IMR-90 (cell line): ENCODE results near the gene GLO1. TPM values are rescaled to one million over a fixed set of nuclear protein-coding genes. Genes with fewer than 3 reads are reported as not detected.

Source experiments
- ATAC-seq: fragments of 200-7000 bp; cut with Tn5 transposase; 2 replicates; pipeline ENCODE4 v1.9.1; 2020; ENCODE audit warnings: low read depth, mild to moderate bottlenecking, moderate library complexity
- Bru-seq: library from RNA; stranded (reverse); fragments of 400-500 nt; gene quantifications from one replicate; lab custom pipeline; 2021; lab: Mats Ljungman, UMichigan
- BruChase-seq, 2 experiments: library from RNA; stranded (reverse); fragments of 400-500 nt; gene quantifications; one replicate each; lab custom pipeline; 2021; lab: Mats Ljungman, UMichigan
- BruUV-seq: library from RNA; stranded (reverse); fragments of 400-500 nt; replicated peaks from 2 replicates; lab custom pipeline; 2021; lab: Mats Ljungman, UMichigan
- CTCF ChIA-PET: fragments of 300-600 bp; formaldehyde crosslinking; extraction: SDS; loops from one replicate; lab custom pipeline; 2021; ENCODE audit warnings: antibody characterized with exemption; lab: Yijun Ruan, JAX
- POLR2A ChIA-PET: fragments of 300-600 bp; sonication (Branson Sonifier 250); formaldehyde crosslinking; loops from one replicate; lab custom pipeline; 2022; ENCODE audit warnings: antibody characterized with exemption; ENCODE audit not compliant: unreplicated experiment; lab: Charles Lee
- DNase-seq: peaks from one replicate; pipeline ENCODE4 v3.0.0; 2013
- H2AFZ ChIP-seq: replicated peaks from 2 replicates; pipeline ENCODE3; 2013; ENCODE audit warnings: low read length, mild to moderate bottlenecking; ENCODE audit not compliant: poor library complexity
- H2AK5ac ChIP-seq: 2 replicates; pipeline ENCODE4 v1.6.1; 2013; ENCODE audit warnings: low read depth, low read length, inconsistent platforms
- H2AK9ac ChIP-seq: replicated peaks from 2 replicates; pipeline ENCODE3; 2013; ENCODE audit warnings: mild to moderate bottlenecking, low read depth, low read length, moderate library complexity; ENCODE audit not compliant: poor library complexity
- H2BK120ac ChIP-seq: 2 replicates; pipeline ENCODE4 v1.6.1; 2013; ENCODE audit warnings: low read depth, low read length, inconsistent platforms
- H2BK15ac ChIP-seq: 3 replicates; pipeline ENCODE4 v1.6.1; 2013; ENCODE audit warnings: low read depth, low read length, inconsistent platforms
- H2BK20ac ChIP-seq: 2 replicates; pipeline ENCODE4 v1.6.1; 2013; ENCODE audit warnings: low read depth, mild to moderate bottlenecking, inconsistent platforms, low read length, moderate library complexity
- H2BK5ac ChIP-seq: 2 replicates; pipeline ENCODE4 v1.6.1; 2013; ENCODE audit warnings: mild to moderate bottlenecking, low read depth, low read length, inconsistent platforms; ENCODE audit not compliant: poor library complexity, severe bottlenecking
- H3K14ac ChIP-seq: replicated peaks from 2 replicates; pipeline ENCODE4 v1.6.1; 2013; ENCODE audit warnings: low read depth, low read length, inconsistent platforms
- H3K18ac ChIP-seq: 2 replicates; pipeline ENCODE4 v1.6.1; 2013; ENCODE audit warnings: low read depth, low read length, control low read depth
- H3K23ac ChIP-seq: 2 replicates; pipeline ENCODE4 v1.6.1; 2013; ENCODE audit warnings: low read depth, low read length, inconsistent platforms
- H3K27ac ChIP-seq: 2 replicates; pipeline ENCODE4 v1.5.1; 2013; ENCODE audit warnings: mild to moderate bottlenecking, control low read depth, low read length; ENCODE audit not compliant: insufficient read depth
- H3K27me3 ChIP-seq: 2 replicates; pipeline ENCODE4 v1.6.1; 2013; ENCODE audit warnings: low read length; ENCODE audit not compliant: control insufficient read depth, insufficient read depth
- H3K36me3 ChIP-seq: 2 replicates; pipeline ENCODE4 v1.6.1; 2013; ENCODE audit warnings: low read length, mixed read lengths; ENCODE audit not compliant: control insufficient read depth, insufficient read depth
- H3K4ac ChIP-seq: 2 replicates; pipeline ENCODE4 v1.6.1; 2013; ENCODE audit warnings: low read depth, low read length, inconsistent platforms
- H3K4me1 ChIP-seq: 2 replicates; pipeline ENCODE4 v1.6.1; 2013; ENCODE audit warnings: low read length, mixed read lengths; ENCODE audit not compliant: control insufficient read depth, insufficient read depth
- H3K4me2 ChIP-seq: 2 replicates; pipeline ENCODE4 v1.6.1; 2013; ENCODE audit warnings: low read depth, mild to moderate bottlenecking, control low read depth, low read length, moderate library complexity
- H3K4me3 ChIP-seq: 2 replicates; pipeline ENCODE4 v1.5.1; 2013; ENCODE audit warnings: low read depth, mild to moderate bottlenecking, control low read depth, low read length, moderate library complexity; ENCODE audit not compliant: insufficient read depth
- H3K56ac ChIP-seq: 2 replicates; pipeline ENCODE4 v1.6.1; 2013; ENCODE audit warnings: low read length, inconsistent platforms; ENCODE audit not compliant: insufficient read depth; ENCODE audit errors: extremely low read depth
- H3K79me1 ChIP-seq, 2 experiments: 2 replicates each; pipeline ENCODE4 v1.6.1; 2013; ENCODE audit warnings: low read length in 2 of 2, inconsistent platforms in 1 of 2, low read depth in 1 of 2
- H3K9ac ChIP-seq: 2 replicates; pipeline ENCODE4 v1.6.1; 2013; ENCODE audit warnings: low read depth, low read length, control low read depth
- H3K9me1 ChIP-seq: 2 replicates; pipeline ENCODE4 v1.6.1; 2013; ENCODE audit warnings: low read length, inconsistent platforms; ENCODE audit not compliant: insufficient read depth
- H3K9me3 ChIP-seq: 2 replicates; pipeline ENCODE4 v1.6.1; 2013; ENCODE audit warnings: low read length; ENCODE audit not compliant: control insufficient read depth, insufficient read depth
- H4K20me1 ChIP-seq: 2 replicates; pipeline ENCODE4 v1.6.1; 2013; ENCODE audit warnings: low read length, inconsistent platforms; ENCODE audit not compliant: insufficient read depth
- H4K5ac ChIP-seq: 2 replicates; pipeline ENCODE4 v1.6.1; 2013; ENCODE audit warnings: mild to moderate bottlenecking, low read depth, low read length, control low read depth
- H4K8ac ChIP-seq, 2 experiments: 2 replicates each; pipeline ENCODE4 v1.6.1; 2013; ENCODE audit warnings: low read depth in 2 of 2, low read length in 2 of 2, control low read depth in 1 of 2, inconsistent platforms in 1 of 2
- H4K91ac ChIP-seq: 2 replicates; pipeline ENCODE4 v1.6.1; 2013; ENCODE audit warnings: low read depth, low read length, inconsistent platforms; ENCODE audit not compliant: insufficient read depth
- BHLHE40 ChIP-seq: fragments of 150-350 bp; IDR thresholded peaks from 2 replicates; pipeline ENCODE4 v1.6.1; 2016; ENCODE audit warnings: mild to moderate bottlenecking, low read depth, low read length
- CEBPB ChIP-seq: IDR thresholded peaks from 2 replicates; pipeline ENCODE4 v1.6.1; 2012; ENCODE audit warnings: low read depth, low read length, improper control_type of control experiment
- CHD1 ChIP-seq: IDR thresholded peaks from 2 replicates; pipeline ENCODE4 v1.6.1; 2012; ENCODE audit warnings: low read depth, low read length, improper control_type of control experiment
- FOS ChIP-seq: fragments of 150-350 bp; IDR thresholded peaks from 2 replicates; pipeline ENCODE4 v1.6.1; 2016; ENCODE audit warnings: low read depth, low read length
- MAFK ChIP-seq: IDR thresholded peaks from 2 replicates; pipeline ENCODE4 v1.6.1; 2012; ENCODE audit warnings: low read depth, low read length, improper control_type of control experiment
- MAZ ChIP-seq: IDR thresholded peaks from 2 replicates; pipeline ENCODE4 v1.6.1; 2012; ENCODE audit warnings: low read depth, mild to moderate bottlenecking, low read length, improper control_type of control experiment, moderate library complexity, borderline replicate concordance
- MXI1 ChIP-seq: IDR thresholded peaks from 2 replicates; pipeline ENCODE4 v1.6.1; 2012; ENCODE audit warnings: low read depth, mild to moderate bottlenecking, low read length, moderate library complexity, borderline replicate concordance
- NFE2L2 ChIP-seq: fragments of 150-350 bp; IDR thresholded peaks from 2 replicates; pipeline ENCODE4 v1.6.1; 2016; ENCODE audit warnings: low read depth, mild to moderate bottlenecking, low read length
- POLR2A ChIP-seq: IDR thresholded peaks from 2 replicates; pipeline ENCODE4 v1.6.1; 2012; ENCODE audit warnings: mild to moderate bottlenecking, low read depth, low read length
- SMC3 ChIP-seq: fragments of 150-350 bp; IDR thresholded peaks from 2 replicates; pipeline ENCODE4 v1.6.1; 2016; ENCODE audit warnings: low read depth, mild to moderate bottlenecking, antibody characterized with exemption, low read length, moderate library complexity
- WGBS, 2 experiments: methylation state at CpG; one replicate each; pipeline versions ENCODE4 v1.1.5 to v1.1.7; 2013; ENCODE audit warnings: missing lambda C conversion rate in 2 of 2; ENCODE audit not compliant: insufficient read length in 1 of 2; ENCODE audit errors: extremely low coverage in 2 of 2; 5-methylcytosine and 5-hydroxymethylcytosine counted together
- dilution Hi-C: fragments of 300-500 bp; cut with HindIII; formaldehyde crosslinking; loops from one replicate; pipeline ENCODE4 v1.14.3; 2018; ENCODE audit warnings: low sequenced_read_pairs; ENCODE audit not compliant: unreplicated experiment
- in situ Hi-C: fragments of 300-500 bp; cut with MboI; formaldehyde crosslinking; loops from 3 replicates; pipeline ENCODE4 v1.14.3; 2019; ENCODE audit warnings: low sequenced_read_pairs, inconsistent platforms, mixed read lengths
- intact Hi-C: fragments of 100-400 bp; cut with micrococcal nuclease; formaldehyde crosslinking; loops from 2 replicates; pipeline ENCODE4 v1.10.0; 2022
- long read RNA-seq: library from polyadenylated mRNA; unstranded; transcript quantifications from one replicate; pipeline ENCODE4 v2.0.0, GENCODE V29; 2021; ENCODE audit not compliant: unreplicated experiment
- polyA plus RNA-seq, 3 experiments: library from polyadenylated mRNA; depleted of rRNA; stranded (reverse); fragments of >200 nt; gene quantifications; 2 replicates each; pipeline ENCODE4 v1.2.3, GENCODE V29; 2012; ENCODE audit warnings: low replicate concordance in 1 of 3
- total RNA-seq: library from RNA; depleted of rRNA; stranded (reverse); fragments of >200 nt; gene quantifications from 2 replicates; pipeline ENCODE4 v1.2.3, GENCODE V29; 2012; rRNA removed
- TF ChIP-seq, protein P1 (sequence below): conservative IDR thresholded peaks from 2 replicates; pipeline ENCODE4 v1.5.1; 2012; ENCODE audit warnings: mild to moderate bottlenecking, low read depth, low read length, improper control_type of control experiment
- TF ChIP-seq, protein P2 (sequence below): fragments of 150-350 bp; IDR thresholded peaks from 2 replicates; pipeline ENCODE4 v1.6.1; 2016; ENCODE audit warnings: low read depth, mild to moderate bottlenecking, low read length, moderate library complexity, borderline replicate concordance

The GLO1 gene
- 111 and 177 TPM in 2 replicates for total RNA-seq
- 53.3 and 65.1 TPM in 2 replicates for polyA plus RNA-seq (2012; rRNA removed)
- 15.8 and 31.6 TPM in 2 replicates for polyA plus RNA-seq (2012; cell fraction: cytosol; rRNA removed)
- 3.7 and 17.5 TPM in 2 replicates for polyA plus RNA-seq (2012; cell fraction: nucleus; rRNA removed; ENCODE audit: low replicate concordance)
- percentile 78 among the genes with signal in this experiment for Bru-seq, nascent RNA
- percentile 76 among the genes with signal in this experiment for BruChase-seq, experiment 1, labeled RNA remaining after a 6-hour chase
- BruChase-seq, experiment 2, labeled RNA remaining after a 2-hour chase, result percentile 67 among the genes with signal in this experiment
- long read RNA-seq, transcript GLO1-201 (6 exons, 2,012 nt), result major isoform, 64 of 69 reads
- long read RNA-seq, partial matches to known transcripts, result 3 of 69 reads
- long read RNA-seq, other reads (novel, unspliced or antisense), result 2 of 69 reads

DNA sequence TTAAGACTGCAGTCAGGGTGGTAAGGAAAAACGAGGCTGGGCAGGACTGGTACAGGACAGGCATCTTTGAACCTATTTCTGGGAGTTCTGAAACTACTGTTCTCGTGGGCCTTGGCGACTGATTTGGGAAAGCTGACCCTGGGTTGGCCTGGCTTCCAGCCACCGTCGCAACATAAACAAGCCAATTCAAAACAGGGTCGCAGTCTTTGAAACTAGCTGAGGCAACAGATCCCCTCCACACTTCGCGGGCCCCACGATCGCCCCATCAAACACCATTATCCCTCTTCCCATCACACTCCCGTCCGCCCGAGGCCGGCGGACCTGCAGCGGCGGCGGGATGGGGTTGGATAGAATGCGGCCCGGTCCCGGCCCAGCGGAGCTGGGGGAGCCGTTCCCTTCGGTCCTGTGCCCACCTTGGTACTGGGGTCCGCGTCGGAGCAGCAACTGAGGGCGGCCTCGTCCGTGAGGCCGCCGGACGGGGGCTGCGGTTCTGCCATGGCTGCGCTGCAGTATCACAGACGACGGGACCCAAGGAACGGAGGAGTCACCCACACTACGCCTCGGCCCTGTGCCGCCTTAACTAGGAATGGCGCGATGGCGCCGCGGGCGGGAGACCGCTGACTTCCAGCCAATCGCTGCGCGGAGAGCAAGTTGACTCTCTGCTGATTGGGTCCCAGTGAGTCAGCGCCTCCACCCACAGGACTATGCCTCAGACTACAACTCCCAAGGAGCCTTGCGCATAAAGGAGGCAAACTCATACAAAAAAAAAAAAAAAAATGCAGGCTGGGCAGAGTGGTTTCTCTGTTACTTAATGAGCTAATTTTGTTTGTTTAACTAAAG lies at the start of gene GLO1:
TSS of gene GLO1 (minus strand) at position 588 of the 840 bp plus-strand sequence. CDS start at position 497, 91 bp downstream.
- Histone ChIP-seq H3K4ac (peak within 1 kb of the TSS; percentile 48), H3K27ac (peak within 1 kb of the TSS; percentile 59), H3K4me3 (peak within 1 kb of the TSS; percentile 82), H4K8ac (peak within 1 kb of the TSS; percentile 52 to 66), H3K14ac (peak within 1 kb of the TSS; percentile 81), H3K27me3 (peaks cover 4% of the 10 kb centered on the region), H3K9me3 (peaks cover 5% of the 10 kb centered on the region; the same call in 1 of the 2 replicates), H4K20me1 (peaks cover 4% of the 10 kb centered on the region; the same call in 1 of the 2 replicates), H4K5ac (peak within 1 kb of the TSS; percentile 62), H3K9me1 (no peaks in the 10 kb centered on the region), H2AK5ac (peak within 1 kb of the TSS; percentile 3; the same call in 1 of the 2 replicates), H3K23ac (peak within 1 kb of the TSS; percentile 79), H2BK20ac (no peak within 1 kb of the TSS), H3K18ac (no peak within 1 kb of the TSS), H2BK15ac (no peak within 1 kb of the TSS), H2BK5ac (peak within 1 kb of the TSS; percentile 60), H3K4me2 (peak within 1 kb of the TSS; percentile 91), H2AK9ac (peak within 1 kb of the TSS; percentile 22), H2BK120ac (no peak within 1 kb of the TSS), H3K56ac (no peak within 1 kb of the TSS), H3K9ac (peak within 1 kb of the TSS; percentile 65), H4K91ac (peak within 1 kb of the TSS; percentile 1), H2AFZ (peak within 1 kb of the TSS; percentile 95), H3K4me1 (no peaks in the 10 kb centered on the region), H3K79me1 (peaks cover 12 to 21% of the 10 kb centered on the region in 2 experiments), H3K36me3 (0 out of 2 replicates have a peak, but pooled peaks cover 1% of the 10 kb centered on the region)
- no TSS peak for BruUV-seq
- in situ Hi-C loops (no loop called here), dilution Hi-C loops (no loop called here), intact Hi-C loops (no loop called here)
- WGBS, 2 experiments, result 1% methylated on average over 18 of the region's 53 CpGs; no CpG with 5 or more reads in 1 of the 2 experiments
- DNase-seq (peak; percentile 99), ATAC-seq (peak; percentile 100)
- POLR2A ChIA-PET, result interaction anchor here (0.6 kb wide), 3 partner anchors 331 to 1106 kb away, joined by 4 to 13 read pairs (median 5); no protein-coding TSS in a partner anchor
- CTCF ChIA-PET, result interaction anchor here (0.6 to 0.7 kb wide), 3 partner anchors 51 to 858 kb away, joined by 3 to 7 read pairs (median 3); no protein-coding TSS in a partner anchor
- no peak; the same call in 1 of the 2 replicates for TF ChIP-seq MAZ
- TF ChIP-seq MAFK, result peak; percentile 18; the same call in 1 of the 2 replicates
- TF ChIP-seq, protein P1, sequence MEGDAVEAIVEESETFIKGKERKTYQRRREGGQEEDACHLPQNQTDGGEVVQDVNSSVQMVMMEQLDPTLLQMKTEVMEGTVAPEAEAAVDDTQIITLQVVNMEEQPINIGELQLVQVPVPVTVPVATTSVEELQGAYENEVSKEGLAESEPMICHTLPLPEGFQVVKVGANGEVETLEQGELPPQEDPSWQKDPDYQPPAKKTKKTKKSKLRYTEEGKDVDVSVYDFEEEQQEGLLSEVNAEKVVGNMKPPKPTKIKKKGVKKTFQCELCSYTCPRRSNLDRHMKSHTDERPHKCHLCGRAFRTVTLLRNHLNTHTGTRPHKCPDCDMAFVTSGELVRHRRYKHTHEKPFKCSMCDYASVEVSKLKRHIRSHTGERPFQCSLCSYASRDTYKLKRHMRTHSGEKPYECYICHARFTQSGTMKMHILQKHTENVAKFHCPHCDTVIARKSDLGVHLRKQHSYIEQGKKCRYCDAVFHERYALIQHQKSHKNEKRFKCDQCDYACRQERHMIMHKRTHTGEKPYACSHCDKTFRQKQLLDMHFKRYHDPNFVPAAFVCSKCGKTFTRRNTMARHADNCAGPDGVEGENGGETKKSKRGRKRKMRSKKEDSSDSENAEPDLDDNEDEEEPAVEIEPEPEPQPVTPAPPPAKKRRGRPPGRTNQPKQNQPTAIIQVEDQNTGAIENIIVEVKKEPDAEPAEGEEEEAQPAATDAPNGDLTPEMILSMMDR, result no peak
- peak; percentile 9; the same call in 1 of the 2 replicates for TF ChIP-seq NFE2L2
- TF ChIP-seq CEBPB, result no peak
- peak; percentile 68; the same call in 1 of the 2 replicates for TF ChIP-seq FOS
- TF ChIP-seq BHLHE40, result no peak
- TF ChIP-seq, protein P2, sequence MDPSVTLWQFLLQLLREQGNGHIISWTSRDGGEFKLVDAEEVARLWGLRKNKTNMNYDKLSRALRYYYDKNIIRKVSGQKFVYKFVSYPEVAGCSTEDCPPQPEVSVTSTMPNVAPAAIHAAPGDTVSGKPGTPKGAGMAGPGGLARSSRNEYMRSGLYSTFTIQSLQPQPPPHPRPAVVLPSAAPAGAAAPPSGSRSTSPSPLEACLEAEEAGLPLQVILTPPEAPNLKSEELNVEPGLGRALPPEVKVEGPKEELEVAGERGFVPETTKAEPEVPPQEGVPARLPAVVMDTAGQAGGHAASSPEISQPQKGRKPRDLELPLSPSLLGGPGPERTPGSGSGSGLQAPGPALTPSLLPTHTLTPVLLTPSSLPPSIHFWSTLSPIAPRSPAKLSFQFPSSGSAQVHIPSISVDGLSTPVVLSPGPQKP, result no peak
- 0 out of 2 replicates have a peak, but pooled peaks have one; percentile 40 for TF ChIP-seq MXI1
- no peak for TF ChIP-seq CHD1
- peak; percentile 94 for TF ChIP-seq POLR2A
- TF ChIP-seq SMC3, result no peak
